Measurements from ENCODE around the gene STN1.

STN1 gene

DNA sequence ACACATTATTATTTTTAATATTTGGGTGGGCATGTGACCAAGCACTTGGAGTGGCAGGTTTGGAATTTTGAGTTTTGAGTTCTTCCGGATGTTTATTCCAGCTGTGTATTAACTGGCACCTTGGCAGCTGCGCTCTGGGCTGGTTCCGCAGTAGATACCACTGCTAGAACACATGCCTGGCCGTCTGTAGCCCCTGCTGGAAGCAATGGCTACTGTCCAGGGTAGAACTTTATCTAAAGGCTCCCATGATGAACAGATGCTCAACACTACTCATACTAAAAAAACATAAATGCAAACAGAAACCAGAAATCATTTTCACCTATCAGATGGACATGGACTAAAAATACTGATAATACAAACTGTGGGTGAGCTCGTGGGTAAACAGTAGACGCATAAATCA, 43.3 kb downstream of the STN1 start:
- Histone ChIP-seq H3K4me1 (peaks cover 8% of the 10 kb centered on the region; the same call in 1 of the 2 replicates), H3K36me3 (no peaks in the 10 kb centered on the region), H3K27me3 (no peaks in the 10 kb centered on the region), H3K4me3 (ENCODE audit: low read depth, low read length) (no peak overlapping the region), H3K9me3 (no peaks in the 10 kb centered on the region)
- no peak for DNase-seq
- TF ChIP-seq, protein P1, sequence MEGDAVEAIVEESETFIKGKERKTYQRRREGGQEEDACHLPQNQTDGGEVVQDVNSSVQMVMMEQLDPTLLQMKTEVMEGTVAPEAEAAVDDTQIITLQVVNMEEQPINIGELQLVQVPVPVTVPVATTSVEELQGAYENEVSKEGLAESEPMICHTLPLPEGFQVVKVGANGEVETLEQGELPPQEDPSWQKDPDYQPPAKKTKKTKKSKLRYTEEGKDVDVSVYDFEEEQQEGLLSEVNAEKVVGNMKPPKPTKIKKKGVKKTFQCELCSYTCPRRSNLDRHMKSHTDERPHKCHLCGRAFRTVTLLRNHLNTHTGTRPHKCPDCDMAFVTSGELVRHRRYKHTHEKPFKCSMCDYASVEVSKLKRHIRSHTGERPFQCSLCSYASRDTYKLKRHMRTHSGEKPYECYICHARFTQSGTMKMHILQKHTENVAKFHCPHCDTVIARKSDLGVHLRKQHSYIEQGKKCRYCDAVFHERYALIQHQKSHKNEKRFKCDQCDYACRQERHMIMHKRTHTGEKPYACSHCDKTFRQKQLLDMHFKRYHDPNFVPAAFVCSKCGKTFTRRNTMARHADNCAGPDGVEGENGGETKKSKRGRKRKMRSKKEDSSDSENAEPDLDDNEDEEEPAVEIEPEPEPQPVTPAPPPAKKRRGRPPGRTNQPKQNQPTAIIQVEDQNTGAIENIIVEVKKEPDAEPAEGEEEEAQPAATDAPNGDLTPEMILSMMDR (IDR thresholded peaks at IDR 0.05; ENCODE audit: low read depth, low read length), result no peak

GRCh38 chr10:103872137-103872931, 45.6 kb downstream of the STN1 start:
- no peak for DNase-seq
- Histone ChIP-seq H3K27me3 (no peaks in the 10 kb centered on the region), H3K36me3 (no peaks in the 10 kb centered on the region), H3K9me3 (no peaks in the 10 kb centered on the region), H3K4me1 (peaks cover 8% of the 10 kb centered on the region; the same call in 1 of the 2 replicates), H3K4me3 (ENCODE audit: low read depth, low read length) (no peak overlapping the region)
- TF ChIP-seq, protein P1 (IDR thresholded peaks at IDR 0.05; ENCODE audit: low read depth, low read length), result no peak

- no peaks in the 10 kb centered on the region for H3K36me3 ChIP-seq
- H3K27me3 ChIP-seq, result no peaks in the 10 kb centered on the region
- H3K9me3 ChIP-seq, result no peaks in the 10 kb centered on the region
- DNase-seq, result no peak
- TF ChIP-seq, protein P1 (IDR thresholded peaks at IDR 0.05; ENCODE audit: low read depth, low read length), result no peak
- H3K4me1 ChIP-seq, result peaks cover 8% of the 10 kb centered on the region; the same call in 1 of the 2 replicates
- no peak overlapping the region for H3K4me3 ChIP-seq (ENCODE audit: low read depth, low read length)
Observed at GRCh38 chr10:103871006-103871405, 47.0 kb downstream of the STN1 start.

DNA sequence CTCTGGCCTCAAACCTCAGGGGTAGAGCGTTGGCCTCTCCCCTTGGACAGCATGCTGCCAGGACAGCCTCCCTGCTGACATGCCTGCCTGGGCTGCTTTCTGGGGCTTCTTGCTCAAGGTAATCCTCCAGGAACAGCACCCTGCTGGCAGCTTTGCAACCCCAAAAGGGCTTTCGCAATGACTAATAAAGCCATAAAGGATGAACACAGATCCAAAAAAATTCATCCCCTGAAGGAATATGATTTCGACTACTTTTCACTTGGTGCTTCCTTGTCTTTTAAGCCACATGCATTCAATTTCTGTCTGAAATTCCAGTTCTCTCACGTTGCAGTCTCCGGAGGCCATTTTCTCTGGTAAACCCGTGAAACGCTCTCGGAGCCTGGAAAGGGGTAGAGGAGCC, 47.5 kb downstream of the STN1 start:
- no peaks in the 10 kb centered on the region for H3K36me3 ChIP-seq
- H3K27me3 ChIP-seq, result no peaks in the 10 kb centered on the region
- TF ChIP-seq, protein P1 (IDR thresholded peaks at IDR 0.05; ENCODE audit: low read depth, low read length), result no peak
- DNase-seq, result no peak
- peaks cover 8% of the 10 kb centered on the region; the same call in 1 of the 2 replicates for H3K4me1 ChIP-seq
- no peaks in the 10 kb centered on the region for H3K9me3 ChIP-seq
- no peak overlapping the region for H3K4me3 ChIP-seq (ENCODE audit: low read depth, low read length)

DNA sequence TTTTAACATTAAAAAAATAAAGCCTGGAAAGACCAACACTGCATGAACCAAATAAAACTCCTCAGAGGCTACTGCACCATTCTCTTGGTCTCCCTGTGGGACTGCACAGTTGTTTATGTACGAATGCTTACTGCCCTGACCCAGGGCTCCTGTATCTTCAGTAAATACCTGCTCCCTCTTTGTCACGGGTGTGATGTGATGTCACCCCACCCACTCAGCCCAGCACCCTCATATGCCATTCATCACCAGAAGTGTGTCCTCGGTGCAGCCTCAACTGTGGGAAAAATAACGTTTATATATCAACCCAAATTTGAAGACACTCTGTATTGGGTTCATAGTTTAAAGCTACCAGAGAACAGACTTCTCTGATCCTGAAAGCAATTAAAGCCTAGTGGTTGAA, 48.6 kb downstream of the STN1 start:
- no peaks in the 10 kb centered on the region for H3K9me3 ChIP-seq
- peaks cover under 1% of the 10 kb centered on the region; the same call in 1 of the 2 replicates for H3K4me1 ChIP-seq
- no peak overlapping the region for H3K4me3 ChIP-seq (ENCODE audit: low read depth, low read length)
- DNase-seq, result no peak
- TF ChIP-seq, protein P1 (IDR thresholded peaks at IDR 0.05; ENCODE audit: low read depth, low read length), result no peak
- no peaks in the 10 kb centered on the region for H3K27me3 ChIP-seq
- no peaks in the 10 kb centered on the region for H3K36me3 ChIP-seq

DNA sequence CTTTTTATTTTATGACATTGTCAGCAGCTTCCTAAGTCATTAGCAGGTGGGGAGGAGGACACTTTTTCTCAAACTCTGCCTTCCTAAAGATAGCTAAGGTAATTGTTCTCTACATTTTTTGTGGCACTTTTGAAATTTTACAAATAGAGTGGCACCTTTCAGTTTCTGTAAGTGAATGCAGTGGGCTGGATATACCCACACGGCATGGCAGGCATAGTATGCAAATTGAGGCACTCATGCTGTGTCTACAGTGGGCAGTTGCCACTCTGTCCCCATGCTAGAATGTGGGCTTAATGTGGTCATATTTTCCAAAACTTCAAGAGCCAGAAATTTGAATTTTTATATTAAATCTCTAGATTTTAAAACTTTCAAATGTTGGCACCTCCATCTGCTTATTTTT, 49.8 kb downstream of the STN1 start:
- Histone ChIP-seq H3K4me3 (ENCODE audit: low read depth, low read length) (no peak overlapping the region), H3K36me3 (no peaks in the 10 kb centered on the region), H3K4me1 (no peaks in the 10 kb centered on the region), H3K27me3 (no peaks in the 10 kb centered on the region), H3K9me3 (no peaks in the 10 kb centered on the region)
- DNase-seq, result no peak
- TF ChIP-seq, protein P1 (IDR thresholded peaks at IDR 0.05; ENCODE audit: low read depth, low read length), result no peak

All from BE2C (cell line).